GM12874 (cell line): ENCODE data around the gene PRKG1.

Experiments used
- CTCF ChIP-seq: IDR thresholded peaks from 2 replicates; pipeline ENCODE4 v1.5.1; 2011; ENCODE audit warnings: low read depth, mild to moderate bottlenecking, control low read depth, low read length, moderate library complexity; ENCODE audit not compliant: insufficient read depth

Gene PRKG1

GRCh38 chr10:52135101-52135500 is 1060.8 kb downstream of the PRKG1 start:
- TF ChIP-seq CTCF = no peak

GRCh38 chr10:52136921-52137320 is 1062.6 kb downstream of the PRKG1 start:
- no peak for TF ChIP-seq CTCF

GRCh38 chr10:52143338-52143737 is 1069.1 kb downstream of the PRKG1 start:
- TF ChIP-seq CTCF = no peak

DNA sequence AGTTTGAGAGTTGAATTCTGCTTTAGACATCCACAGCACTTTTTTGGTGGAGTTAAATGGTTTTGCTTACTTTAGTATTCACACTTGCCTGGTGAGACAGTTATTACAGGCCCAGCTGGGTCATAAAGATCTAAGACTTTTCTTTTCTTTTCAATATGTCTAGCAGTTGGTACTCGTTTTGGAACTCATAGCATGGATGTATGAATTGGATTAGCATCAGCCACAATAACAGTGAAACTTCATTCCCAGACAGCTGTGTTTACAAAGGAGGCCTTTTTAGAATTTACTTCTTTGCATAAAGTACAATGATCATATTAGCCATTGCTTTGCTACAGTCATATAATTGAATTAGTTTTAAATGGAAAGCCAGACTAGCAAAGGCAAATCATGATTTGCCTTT is 1071.3 kb downstream of the PRKG1 start:
- no peak for TF ChIP-seq CTCF

- no peak for TF ChIP-seq CTCF
Measured at GRCh38 chr10:52146766-52147165, 1072.5 kb downstream of the PRKG1 start.

DNA sequence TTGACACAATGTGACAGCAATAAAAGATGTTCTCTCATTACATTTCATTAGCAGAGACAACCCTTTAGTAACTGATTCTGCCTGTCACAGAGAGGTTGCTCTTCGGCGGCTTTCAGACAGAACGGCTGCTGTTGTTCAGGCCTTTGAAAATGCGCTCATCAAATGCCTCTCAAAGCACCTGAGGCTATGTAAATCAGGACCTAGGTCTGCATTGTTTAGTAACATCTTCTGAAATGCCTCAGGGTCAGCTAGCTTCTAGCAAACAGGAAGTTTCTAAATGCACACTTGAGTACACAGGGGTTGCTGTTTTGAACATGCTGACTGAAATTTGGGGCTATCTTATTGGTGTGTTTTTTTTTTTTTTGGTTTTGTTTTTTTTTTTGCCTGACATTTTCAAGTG is 1096.5 kb downstream of the PRKG1 start:
- no peak for TF ChIP-seq CTCF

DNA sequence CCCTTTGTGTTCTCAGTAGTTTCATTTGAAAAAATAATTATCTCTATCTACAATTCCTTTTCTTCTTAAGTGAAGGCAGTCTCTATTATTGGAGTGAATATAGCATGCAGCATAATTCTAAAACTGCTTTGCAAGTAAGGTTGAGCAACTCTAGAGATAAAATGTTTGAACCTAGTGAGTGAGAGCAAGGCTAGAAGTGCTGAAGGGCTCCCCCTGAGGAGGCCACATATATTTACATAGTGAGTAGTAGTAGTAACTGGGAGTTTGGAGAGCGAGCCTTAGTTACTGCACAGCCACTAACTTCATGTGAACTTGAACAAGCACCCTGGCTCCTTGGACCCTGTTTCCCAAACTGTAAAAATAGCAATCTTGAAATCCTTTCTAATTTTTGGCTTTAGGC is 1098.3 kb downstream of the PRKG1 start:
- TF ChIP-seq CTCF = no peak

- no peak for TF ChIP-seq CTCF
Measured at GRCh38 chr10:52185256-52185655, 1111.0 kb downstream of the PRKG1 start.
